SK-N-SH (cell line): ENCODE data around the gene LRRC27.

ENCODE experiments used
- EZH2phosphoT487 ChIP-seq: fragments of 200-600 bp; sonication (generic); IDR thresholded peaks from 2 replicates; pipeline ENCODE4 v1.6.1; 2017; ENCODE audit warnings: low read depth, mixed run types, mild to moderate bottlenecking, antibody characterized with exemption, moderate library complexity, borderline replicate concordance
- FOSL2 ChIP-seq: IDR thresholded peaks from 2 replicates; pipeline ENCODE4 v1.4.0; 2012; ENCODE audit warnings: low read depth, mild to moderate bottlenecking, moderate library complexity, borderline replicate concordance
- GABPA ChIP-seq: IDR thresholded peaks from 2 replicates; pipeline ENCODE4 v1.4.0; 2012; ENCODE audit warnings: low read depth, mild to moderate bottlenecking
- GATA2 ChIP-seq: sonication (generic); formaldehyde crosslinking; IDR thresholded peaks from 2 replicates; pipeline ENCODE4 v1.5.0; 2020; ENCODE audit warnings: mild to moderate bottlenecking, missing genetic modification reagents
- POLR2AphosphoS5 ChIP-seq: IDR thresholded peaks from 2 replicates; pipeline ENCODE4 v1.6.1; 2012; ENCODE audit warnings: low read depth, low read length
- YY1 ChIP-seq: IDR thresholded peaks from 2 replicates; pipeline ENCODE4 v1.4.0; 2012; ENCODE audit warnings: low read depth, mild to moderate bottlenecking
- TF ChIP-seq, protein P1 (sequence below): IDR thresholded peaks from 2 replicates; pipeline ENCODE4; 2012
- TF ChIP-seq, protein P2 (sequence below): fragments of 200-600 bp; sonication (generic); IDR thresholded peaks from 2 replicates; pipeline ENCODE4 v1.6.1; 2017; ENCODE audit warnings: antibody characterized with exemption, mild to moderate bottlenecking, moderate library complexity
- TF ChIP-seq, protein P3 (sequence below): IDR thresholded peaks from 2 replicates; pipeline ENCODE4 v1.4.0; 2012; ENCODE audit warnings: low read depth

DNA sequence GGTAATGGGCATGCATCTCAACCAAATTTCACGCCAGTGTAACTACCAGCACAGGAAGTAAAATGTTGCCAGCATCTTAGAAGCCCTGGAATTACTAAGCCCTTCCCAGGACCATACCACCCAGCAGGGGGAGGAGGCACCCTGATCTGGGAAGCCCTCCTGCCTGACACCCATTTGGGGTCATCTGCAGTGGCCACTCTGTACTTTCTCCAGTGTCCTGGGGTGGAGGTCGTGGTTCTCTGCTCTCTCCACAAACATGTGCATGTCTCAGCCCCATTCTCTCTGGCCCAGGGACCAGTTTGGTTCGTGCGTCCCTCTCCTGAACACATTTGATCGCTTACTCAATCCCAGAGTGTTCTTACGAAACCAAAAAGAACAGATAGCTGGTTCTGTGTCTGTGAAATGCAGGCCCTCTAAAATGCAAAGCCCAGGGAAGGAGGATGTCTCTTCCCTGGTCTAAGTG lies 9.4 kb upstream of the LRRC27 start:
- TF ChIP-seq POLR2AphosphoS5 = no peak
- TF ChIP-seq, protein P1, sequence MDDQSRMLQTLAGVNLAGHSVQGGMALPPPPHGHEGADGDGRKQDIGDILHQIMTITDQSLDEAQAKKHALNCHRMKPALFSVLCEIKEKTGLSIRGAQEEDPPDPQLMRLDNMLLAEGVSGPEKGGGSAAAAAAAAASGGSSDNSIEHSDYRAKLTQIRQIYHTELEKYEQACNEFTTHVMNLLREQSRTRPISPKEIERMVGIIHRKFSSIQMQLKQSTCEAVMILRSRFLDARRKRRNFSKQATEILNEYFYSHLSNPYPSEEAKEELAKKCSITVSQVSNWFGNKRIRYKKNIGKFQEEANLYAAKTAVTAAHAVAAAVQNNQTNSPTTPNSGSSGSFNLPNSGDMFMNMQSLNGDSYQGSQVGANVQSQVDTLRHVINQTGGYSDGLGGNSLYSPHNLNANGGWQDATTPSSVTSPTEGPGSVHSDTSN = no peak
- TF ChIP-seq, protein P2, sequence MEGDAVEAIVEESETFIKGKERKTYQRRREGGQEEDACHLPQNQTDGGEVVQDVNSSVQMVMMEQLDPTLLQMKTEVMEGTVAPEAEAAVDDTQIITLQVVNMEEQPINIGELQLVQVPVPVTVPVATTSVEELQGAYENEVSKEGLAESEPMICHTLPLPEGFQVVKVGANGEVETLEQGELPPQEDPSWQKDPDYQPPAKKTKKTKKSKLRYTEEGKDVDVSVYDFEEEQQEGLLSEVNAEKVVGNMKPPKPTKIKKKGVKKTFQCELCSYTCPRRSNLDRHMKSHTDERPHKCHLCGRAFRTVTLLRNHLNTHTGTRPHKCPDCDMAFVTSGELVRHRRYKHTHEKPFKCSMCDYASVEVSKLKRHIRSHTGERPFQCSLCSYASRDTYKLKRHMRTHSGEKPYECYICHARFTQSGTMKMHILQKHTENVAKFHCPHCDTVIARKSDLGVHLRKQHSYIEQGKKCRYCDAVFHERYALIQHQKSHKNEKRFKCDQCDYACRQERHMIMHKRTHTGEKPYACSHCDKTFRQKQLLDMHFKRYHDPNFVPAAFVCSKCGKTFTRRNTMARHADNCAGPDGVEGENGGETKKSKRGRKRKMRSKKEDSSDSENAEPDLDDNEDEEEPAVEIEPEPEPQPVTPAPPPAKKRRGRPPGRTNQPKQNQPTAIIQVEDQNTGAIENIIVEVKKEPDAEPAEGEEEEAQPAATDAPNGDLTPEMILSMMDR = no peak
- no peak for TF ChIP-seq YY1
- TF ChIP-seq GABPA = no peak
- no peak for TF ChIP-seq EZH2phosphoT487
- no peak for TF ChIP-seq GATA2
- no peak for TF ChIP-seq FOSL2
- TF ChIP-seq, protein P3, sequence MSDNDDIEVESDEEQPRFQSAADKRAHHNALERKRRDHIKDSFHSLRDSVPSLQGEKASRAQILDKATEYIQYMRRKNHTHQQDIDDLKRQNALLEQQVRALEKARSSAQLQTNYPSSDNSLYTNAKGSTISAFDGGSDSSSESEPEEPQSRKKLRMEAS = no peak
